GM10266 (cell line): ENCODE data around the gene CPNE2.
A peak's percentile ranks its signal among the peaks of the same experiment; 100 is the strongest.
"Not testable (repeated sequence)": the region's sequence is repeated elsewhere in the genome, so short reads cannot be mapped to it uniquely, and the experiment has no call there.

Experiments
- DNase-seq: peaks from one replicate; pipeline ENCODE4 v3.0.0; 2012; ENCODE audit errors: extremely low spot score
- CTCF ChIP-seq: IDR thresholded peaks from 2 replicates; pipeline ENCODE4 v1.5.1; 2012; ENCODE audit warnings: mild to moderate bottlenecking, low read depth; ENCODE audit not compliant: control insufficient read depth, insufficient read depth; ENCODE audit errors: missing control alignments

Gene CPNE2

GRCh38 chr16:57185945-57186871 is 93.8 kb downstream of the CPNE2 start, which contains the start of the genes PSME3IP1 and RSPRY1:
Gene PSME3IP1 (minus strand): TSS chr16:57186039. CDS start chr16:57173854, 12,185 bp downstream.
Gene RSPRY1 (plus strand): TSS chr16:57186329. CDS start chr16:57204659, 18,330 bp downstream.
- peak; percentile 100 for DNase-seq
- TF ChIP-seq CTCF = no peak

GRCh38 chr16:57186872-57187854 is 94.8 kb downstream of the CPNE2 start:
- no peak for TF ChIP-seq CTCF
- DNase-seq = peak; percentile 54

GRCh38 chr16:57187902-57188710 is 95.7 kb downstream of the CPNE2 start:
- not testable (repeated sequence) for DNase-seq

GRCh38 chr16:57188711-57189002 is 96.3 kb downstream of the CPNE2 start:
- DNase-seq = no peak
- no peak for TF ChIP-seq CTCF

- not testable (repeated sequence) for DNase-seq
Observed at GRCh38 chr16:57189527-57189926, 97.1 kb downstream of the CPNE2 start.

GRCh38 chr16:57190136-57190535 is 97.8 kb downstream of the CPNE2 start:
- TF ChIP-seq CTCF = no peak
- no peak for DNase-seq

- no peak for TF ChIP-seq CTCF
- no peak for DNase-seq
Observed at GRCh38 chr16:57191056-57191571, 98.7 kb downstream of the CPNE2 start.
